HK-2 (cell line): ENCODE data around the gene DNAJB6.
A peak's percentile ranks its signal among the peaks of the same experiment; 100 is the strongest.

Experiments
- DNase-seq: peaks from one replicate; pipeline ENCODE4 v3.0.0-alpha.2; 2018; ENCODE audit not compliant: unreplicated experiment

The DNAJB6 gene

GRCh38 chr7:157396316-157397035 lies 59.7 kb downstream of the DNAJB6 start:
- no peak for DNase-seq

GRCh38 chr7:157397036-157397720 lies 60.4 kb downstream of the DNAJB6 start:
- DNase-seq: no peak

GRCh38 chr7:157397731-157398691 lies 61.2 kb downstream of the DNAJB6 start:
- peak; percentile 25 for DNase-seq

- DNase-seq: no peak
Measured at GRCh38 chr7:157399086-157399687, 62.4 kb downstream of the DNAJB6 start.

- DNase-seq: no peak
Measured at GRCh38 chr7:157400171-157400860, 63.5 kb downstream of the DNAJB6 start.

GRCh38 chr7:157401567-157402387 lies 65.0 kb downstream of the DNAJB6 start:
- no peak for DNase-seq

GRCh38 chr7:157402388-157402703 lies 65.5 kb downstream of the DNAJB6 start:
- DNase-seq: no peak

- DNase-seq: no peak
Measured at GRCh38 chr7:157402911-157403534, 66.2 kb downstream of the DNAJB6 start.

GRCh38 chr7:157403646-157404401 lies 67.0 kb downstream of the DNAJB6 start:
- no peak for DNase-seq

GRCh38 chr7:157404845-157405481 lies 68.2 kb downstream of the DNAJB6 start:
- no peak for DNase-seq

- no peak for DNase-seq
Measured at GRCh38 chr7:157405501-157405900, 68.7 kb downstream of the DNAJB6 start.

- no peak for DNase-seq
Measured at GRCh38 chr7:157405914-157406810, 69.4 kb downstream of the DNAJB6 start.

- no peak for DNase-seq
Measured at GRCh38 chr7:157406971-157407370, 70.2 kb downstream of the DNAJB6 start.

- DNase-seq: no peak
Measured at GRCh38 chr7:157407512-157408257, 70.9 kb downstream of the DNAJB6 start.

GRCh38 chr7:157408258-157409101 lies 71.7 kb downstream of the DNAJB6 start:
- DNase-seq: no peak

- DNase-seq: no peak
Measured at GRCh38 chr7:157409149-157409752, 72.4 kb downstream of the DNAJB6 start.
